ENCODE data around the gene GREM2. TPM values are rescaled to one million over a fixed set of nuclear protein-coding genes. Genes with fewer than 3 reads are reported as not detected.

The GREM2 gene
- polyA plus RNA-seq, 3 donors from 2014 or later, result 0.56 to 1.1 (median 0.72) TPM

- no peak for DNase-seq
- H3K36me3 Mint-ChIP-seq, result no peaks in the 10 kb centered on the region
- H3K27ac Mint-ChIP-seq, result no peak overlapping the region
Measured at GRCh38 chr1:240468656-240469055, 143.3 kb downstream of the GREM2 start.

GRCh38 chr1:240467895-240468294, 144.1 kb downstream of the GREM2 start:
- Mint-ChIP-seq H3K36me3 (no peaks in the 10 kb centered on the region), H3K9me3 (no peaks in the 10 kb centered on the region), H3K4me1 (peaks cover 14 to 17% of the 10 kb centered on the region in 2 donors), H3K4me3 (no peak overlapping the region), H3K27ac (no peak overlapping the region), H3K27me3 (ENCODE audit: low read depth in 3 of 3) (peaks cover 5 to 10% (median 6%) of the 10 kb centered on the region in 3 donors)
- no peak for DNase-seq

More at GRCh38 chr1:240468656-240469055, 143.3 kb downstream of the GREM2 start:
- H3K4me3 Mint-ChIP-seq, result no peak overlapping the region
- H3K4me1 Mint-ChIP-seq, result peaks cover 14 to 17% of the 10 kb centered on the region in 2 donors
- no peaks in the 10 kb centered on the region for H3K9me3 Mint-ChIP-seq
- peaks cover 5% of the 10 kb centered on the region in 3 donors for H3K27me3 Mint-ChIP-seq (ENCODE audit: low read depth in 3 of 3)

- no peak for DNase-seq
- Mint-ChIP-seq H3K36me3 (no peaks in the 10 kb centered on the region), H3K27ac (no peak overlapping the region), H3K9me3 (no peaks in the 10 kb centered on the region), H3K4me1 (peaks cover 14 to 17% of the 10 kb centered on the region in 2 donors), H3K27me3 (ENCODE audit: low read depth in 3 of 3) (peaks cover 5 to 10% (median 6%) of the 10 kb centered on the region in 3 donors), H3K4me3 (no peak overlapping the region)
Measured at GRCh38 chr1:240466509-240466908, 145.4 kb downstream of the GREM2 start.

- peak overlapping the region in 3 of 5 donors; percentile 33 to 60 (median 39) for H3K4me3 Mint-ChIP-seq
- no peaks in the 10 kb centered on the region for H3K9me3 Mint-ChIP-seq
- peaks cover 14 to 17% of the 10 kb centered on the region in 2 donors for H3K4me1 Mint-ChIP-seq
- H3K27me3 Mint-ChIP-seq (ENCODE audit: low read depth in 3 of 3), result peaks cover 5 to 10% (median 8%) of the 10 kb centered on the region in 3 donors
- DNase-seq, result no peak
- H3K27ac Mint-ChIP-seq, result peak overlapping the region in 1 of 6 donors; percentile 2
- H3K36me3 Mint-ChIP-seq, result no peaks in the 10 kb centered on the region
Measured at GRCh38 chr1:240465531-240465940, 146.4 kb downstream of the GREM2 start.

GRCh38 chr1:240464099-240464498, 147.9 kb downstream of the GREM2 start:
- Mint-ChIP-seq H3K9me3 (no peaks in the 10 kb centered on the region), H3K36me3 (no peaks in the 10 kb centered on the region), H3K4me1 (peaks cover 14 to 17% of the 10 kb centered on the region in 2 donors), H3K27ac (no peak overlapping the region), H3K27me3 (ENCODE audit: low read depth in 3 of 3) (peaks cover 0 to 13% (median 12%) of the 10 kb centered on the region in 3 donors), H3K4me3 (no peak overlapping the region)
- DNase-seq, result no peak

- H3K27me3 Mint-ChIP-seq (ENCODE audit: low read depth in 3 of 3), result peaks cover 0 to 13% (median 7%) of the 10 kb centered on the region in 3 donors
- peaks cover 14 to 17% of the 10 kb centered on the region in 2 donors for H3K4me1 Mint-ChIP-seq
Measured at GRCh38 chr1:240462766-240463395, 149.1 kb downstream of the GREM2 start.

GRCh38 chr1:240462277-240462676, 149.7 kb downstream of the GREM2 start:
- no peak for DNase-seq
- H3K36me3 Mint-ChIP-seq, result no peaks in the 10 kb centered on the region
- H3K4me3 Mint-ChIP-seq, result no peak overlapping the region
- peaks cover 14 to 17% of the 10 kb centered on the region in 2 donors for H3K4me1 Mint-ChIP-seq
- H3K9me3 Mint-ChIP-seq, result no peaks in the 10 kb centered on the region
- H3K27me3 Mint-ChIP-seq (ENCODE audit: low read depth in 3 of 3), result peaks cover 0 to 18% (median 7%) of the 10 kb centered on the region in 3 donors
- no peak overlapping the region for H3K27ac Mint-ChIP-seq

More at GRCh38 chr1:240462766-240463395, 149.1 kb downstream of the GREM2 start:
- no peak for DNase-seq
- no peaks in the 10 kb centered on the region for H3K9me3 Mint-ChIP-seq
- H3K4me3 Mint-ChIP-seq, result no peak overlapping the region
- no peaks in the 10 kb centered on the region for H3K36me3 Mint-ChIP-seq
- no peak overlapping the region for H3K27ac Mint-ChIP-seq

GRCh38 chr1:240457203-240457602, 154.8 kb downstream of the GREM2 start:
- Mint-ChIP-seq H3K36me3 (no peaks in the 10 kb centered on the region), H3K27me3 (ENCODE audit: low read depth in 3 of 3) (peaks cover 4 to 15% (median 5%) of the 10 kb centered on the region in 3 donors), H3K9me3 (peaks cover 0 to 6% (median 0%) of the 10 kb centered on the region in 6 donors), H3K4me3 (no peak overlapping the region), H3K4me1 (no peaks in the 10 kb centered on the region), H3K27ac (no peak overlapping the region)
- DNase-seq, result no peak

- H3K27ac Mint-ChIP-seq, result no peak overlapping the region
- no peak overlapping the region for H3K4me3 Mint-ChIP-seq
- H3K27me3 Mint-ChIP-seq (ENCODE audit: low read depth in 3 of 3), result peaks cover 4 to 12% (median 9%) of the 10 kb centered on the region in 3 donors
- peak; percentile 19 to 40 (median 31) for DNase-seq
- H3K4me1 Mint-ChIP-seq, result no peaks in the 10 kb centered on the region
- no peaks in the 10 kb centered on the region for H3K36me3 Mint-ChIP-seq
- peaks cover 0 to 6% (median 0%) of the 10 kb centered on the region in 6 donors for H3K9me3 Mint-ChIP-seq
Measured at GRCh38 chr1:240455228-240455821, 156.6 kb downstream of the GREM2 start.

GRCh38 chr1:240445369-240445768, 166.6 kb downstream of the GREM2 start:
- Mint-ChIP-seq H3K27me3 (ENCODE audit: low read depth in 3 of 3) (peaks cover 3 to 5% (median 4%) of the 10 kb centered on the region in 3 donors), H3K27ac (no peak overlapping the region), H3K4me3 (no peak overlapping the region), H3K36me3 (no peaks in the 10 kb centered on the region), H3K9me3 (no peaks in the 10 kb centered on the region), H3K4me1 (no peaks in the 10 kb centered on the region)
- no peak for DNase-seq

GRCh38 chr1:240441669-240442068, 170.3 kb downstream of the GREM2 start:
- no peaks in the 10 kb centered on the region for H3K4me1 Mint-ChIP-seq
- H3K27me3 Mint-ChIP-seq (ENCODE audit: low read depth in 3 of 3), result peaks cover 2 to 5% (median 5%) of the 10 kb centered on the region in 3 donors
- no peak overlapping the region for H3K27ac Mint-ChIP-seq
- no peak overlapping the region for H3K4me3 Mint-ChIP-seq
- no peak for DNase-seq
- no peaks in the 10 kb centered on the region for H3K9me3 Mint-ChIP-seq
- no peaks in the 10 kb centered on the region for H3K36me3 Mint-ChIP-seq

Data from immature natural killer cell (primary cell).